Suprapubic skin (tissue), 4 donors: ENCODE measurements around the gene TBC1D5.

Experiments used
- EP300 ChIP-seq: sonication (generic); formaldehyde crosslinking; IDR thresholded peaks from one replicate; pipeline ENCODE4 v1.6.1; 2017; ENCODE audit warnings: antibody characterized with exemption
- POLR2AphosphoS5 ChIP-seq, 3 donors: sonication (generic); formaldehyde crosslinking; IDR thresholded peaks; one replicate each; pipeline ENCODE4 v1.6.1; 2017; ENCODE audit warnings: antibody characterized with exemption in 3 of 3
- TF ChIP-seq, protein P1 (sequence below), 2 donors: fragments of 200-600 bp in 1 of 2; fragments of 450-650 bp in 1 of 2; sonication (generic) in 1 of 2; IDR thresholded peaks; one replicate each; pipeline ENCODE4 v1.5.1; 2016 to 2019; ENCODE audit warnings: antibody characterized with exemption in 2 of 2, mild to moderate bottlenecking in 1 of 2, moderate library complexity in 1 of 2

DNA sequence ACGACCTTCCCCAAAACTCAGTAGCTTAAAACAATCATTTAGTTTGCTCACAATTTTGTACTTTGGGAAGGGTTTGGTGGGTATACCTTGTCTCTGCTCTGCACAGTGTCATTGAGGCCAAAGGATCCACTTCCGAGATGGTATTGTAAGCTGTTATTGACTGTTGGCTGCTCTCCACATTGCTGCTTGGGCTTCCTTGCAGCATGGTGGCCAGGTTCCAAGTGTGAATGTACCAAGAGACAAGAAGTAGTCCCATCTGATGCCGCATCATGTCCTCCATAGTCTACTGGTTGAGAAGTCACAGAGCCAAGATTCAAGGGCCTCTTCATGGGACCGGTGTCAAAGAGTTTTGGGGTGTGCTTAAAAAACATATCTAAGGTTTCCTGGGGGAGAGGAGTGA, 589.2 kb downstream of the TBC1D5 start:
- TF ChIP-seq, protein P1, sequence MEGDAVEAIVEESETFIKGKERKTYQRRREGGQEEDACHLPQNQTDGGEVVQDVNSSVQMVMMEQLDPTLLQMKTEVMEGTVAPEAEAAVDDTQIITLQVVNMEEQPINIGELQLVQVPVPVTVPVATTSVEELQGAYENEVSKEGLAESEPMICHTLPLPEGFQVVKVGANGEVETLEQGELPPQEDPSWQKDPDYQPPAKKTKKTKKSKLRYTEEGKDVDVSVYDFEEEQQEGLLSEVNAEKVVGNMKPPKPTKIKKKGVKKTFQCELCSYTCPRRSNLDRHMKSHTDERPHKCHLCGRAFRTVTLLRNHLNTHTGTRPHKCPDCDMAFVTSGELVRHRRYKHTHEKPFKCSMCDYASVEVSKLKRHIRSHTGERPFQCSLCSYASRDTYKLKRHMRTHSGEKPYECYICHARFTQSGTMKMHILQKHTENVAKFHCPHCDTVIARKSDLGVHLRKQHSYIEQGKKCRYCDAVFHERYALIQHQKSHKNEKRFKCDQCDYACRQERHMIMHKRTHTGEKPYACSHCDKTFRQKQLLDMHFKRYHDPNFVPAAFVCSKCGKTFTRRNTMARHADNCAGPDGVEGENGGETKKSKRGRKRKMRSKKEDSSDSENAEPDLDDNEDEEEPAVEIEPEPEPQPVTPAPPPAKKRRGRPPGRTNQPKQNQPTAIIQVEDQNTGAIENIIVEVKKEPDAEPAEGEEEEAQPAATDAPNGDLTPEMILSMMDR (IDR thresholded peaks at IDR 0.05): no peak
- TF ChIP-seq POLR2AphosphoS5 (IDR thresholded peaks at IDR 0.05) (no peak), EP300 (no peak)
